Activated T-helper 1 cell treated with anti-CD3 and anti-CD28 coated beads, Interleukin-12 subunit alpha, Interleukin-12 subunit beta, Interleukin-2, Interleukin-4 antibody, amounts not matched to agents 30 ng/mL and 10 ng/mL and 1 ng/mL, durations not matched to agents 14 hours and 24 hours and 36 hours (primary cell): ENCODE data around the gene USP17L12. TPM values are rescaled to one million over a fixed set of nuclear protein-coding genes. Genes with fewer than 3 reads are reported as not detected.
"Not testable (repeated sequence)": the region's sequence is repeated elsewhere in the genome, so short reads cannot be mapped to it uniquely, and the experiment has no call there.

Source experiments
- DNase-seq: peaks from one replicate; pipeline ENCODE4 v3.0.0; 2021; ENCODE audit warnings: low spot score
- H3K27ac Mint-ChIP-seq: one replicate; pipeline ENCODE4 v1.8.0; 2021; ENCODE audit warnings: mild to moderate bottlenecking, mixed read lengths
- H3K27me3 Mint-ChIP-seq: one replicate; pipeline ENCODE4 v1.8.0; 2022; ENCODE audit warnings: mild to moderate bottlenecking, moderate library complexity, mixed read lengths; ENCODE audit not compliant: insufficient read depth
- H3K36me3 Mint-ChIP-seq: one replicate; pipeline ENCODE4 v1.8.0; 2021; ENCODE audit warnings: low read depth, mixed read lengths
- H3K4me1 Mint-ChIP-seq: one replicate; pipeline ENCODE4 v1.8.0; 2021; ENCODE audit warnings: low read depth, mixed read lengths
- H3K4me3 Mint-ChIP-seq: one replicate; pipeline ENCODE4 v1.8.0; 2021; ENCODE audit warnings: mild to moderate bottlenecking, moderate library complexity, mixed read lengths
- H3K9me3 Mint-ChIP-seq: one replicate; pipeline ENCODE4 v1.8.0; 2021; ENCODE audit warnings: mixed read lengths
- intact Hi-C: fragments of 100-400 bp; cut with micrococcal nuclease; formaldehyde crosslinking; loops from one replicate; pipeline ENCODE4 v1.15.1; 2024
- total RNA-seq: library from RNA; stranded (reverse); gene quantifications from 2 replicates; pipeline ENCODE4 v1.2.3, GENCODE V29; 2022

USP17L12 gene
- total RNA-seq, 1 donor from 2014 or later: not detected

- H3K36me3 Mint-ChIP-seq, H3K27me3 Mint-ChIP-seq, intact Hi-C loops, H3K9me3 Mint-ChIP-seq, H3K4me3 Mint-ChIP-seq, H3K27ac Mint-ChIP-seq, H3K4me1 Mint-ChIP-seq, DNase-seq: not testable (repeated sequence)
These were observed 42.6 kb downstream of the USP17L12 start, which contains the start of gene USP17L21 for GRCh38 chr4:9262572-9262971. Gene USP17L21 (plus strand): TSS chr4:9262872. CDS start chr4:9262872, 0 bp downstream.

- DNase-seq, H3K36me3 Mint-ChIP-seq, intact Hi-C loops, H3K27me3 Mint-ChIP-seq, H3K4me1 Mint-ChIP-seq, H3K4me3 Mint-ChIP-seq, H3K9me3 Mint-ChIP-seq, H3K27ac Mint-ChIP-seq: not testable (repeated sequence)
These were observed 47.4 kb downstream of the USP17L12 start, which contains the start of gene USP17L22 for GRCh38 chr4:9267319-9267718. Gene USP17L22 (plus strand): TSS chr4:9267619. CDS start chr4:9267619, 0 bp downstream.

Other genes starting within 250 kb of the USP17L12 start
- not detected in 2 replicates for gene FAM90A26, start 49.7 kb upstream of the USP17L12 start, total RNA-seq
- not detected in 2 replicates for gene USP17L10, start 9.5 kb upstream of the USP17L12 start, total RNA-seq
- gene USP17L11, start 4.7 kb upstream of the USP17L12 start, total RNA-seq: not detected in 2 replicates
- not detected in 2 replicates for gene USP17L13, start 4.7 kb downstream of the USP17L12 start, total RNA-seq
- gene USP17L15, start 14.2 kb downstream of the USP17L12 start, total RNA-seq: not detected in 2 replicates
- not detected in 2 replicates for gene USP17L17, start 23.7 kb downstream of the USP17L12 start, total RNA-seq
- not detected in 2 replicates for gene USP17L18, start 28.5 kb downstream of the USP17L12 start, total RNA-seq
- gene USP17L19, start 33.2 kb downstream of the USP17L12 start, total RNA-seq: not detected in 2 replicates
- not detected in 2 replicates for gene USP17L20, start 38.0 kb downstream of the USP17L12 start, total RNA-seq
- gene USP17L21, start 42.7 kb downstream of the USP17L12 start, total RNA-seq: not detected in 2 replicates
- gene USP17L22, start 47.5 kb downstream of the USP17L12 start, total RNA-seq: not detected in 2 replicates
- not detected in 2 replicates for gene USP17L24, start 105.0 kb downstream of the USP17L12 start, total RNA-seq
- gene USP17L25, start 109.8 kb downstream of the USP17L12 start, total RNA-seq: not detected in 2 replicates
- gene USP17L26, start 114.5 kb downstream of the USP17L12 start, total RNA-seq: not detected in 2 replicates
- not detected in 2 replicates for gene USP17L5, start 119.3 kb downstream of the USP17L12 start, total RNA-seq
- gene USP17L27, start 124.0 kb downstream of the USP17L12 start, total RNA-seq: not detected in 2 replicates
- not detected in 2 replicates for gene USP17L28, start 128.7 kb downstream of the USP17L12 start, total RNA-seq
- not detected in 2 replicates for gene USP17L29, start 133.5 kb downstream of the USP17L12 start, total RNA-seq
- gene USP17L30, start 143.0 kb downstream of the USP17L12 start, total RNA-seq: not detected in 2 replicates
- not detected in 2 replicates for gene DEFB131A, start 224.3 kb downstream of the USP17L12 start, total RNA-seq